Retinal pigment epithelial cell (primary cell): ENCODE results near the gene MEGF6.

Source experiments
- DNase-seq: peaks from one replicate; pipeline ENCODE4 v3.0.0-alpha.2; 2010; ENCODE audit warnings: low read depth
- H3K4me3 ChIP-seq: 2 replicates; pipeline ENCODE4 v1.5.1; 2011; ENCODE audit warnings: mild to moderate bottlenecking, low read length, control low read depth, moderate library complexity
- CTCF ChIP-seq: conservative IDR thresholded peaks from 2 replicates; pipeline ENCODE4 v1.5.1; 2011; ENCODE audit warnings: low read depth, low read length, control low read depth, inconsistent platforms

The MEGF6 gene

DNA sequence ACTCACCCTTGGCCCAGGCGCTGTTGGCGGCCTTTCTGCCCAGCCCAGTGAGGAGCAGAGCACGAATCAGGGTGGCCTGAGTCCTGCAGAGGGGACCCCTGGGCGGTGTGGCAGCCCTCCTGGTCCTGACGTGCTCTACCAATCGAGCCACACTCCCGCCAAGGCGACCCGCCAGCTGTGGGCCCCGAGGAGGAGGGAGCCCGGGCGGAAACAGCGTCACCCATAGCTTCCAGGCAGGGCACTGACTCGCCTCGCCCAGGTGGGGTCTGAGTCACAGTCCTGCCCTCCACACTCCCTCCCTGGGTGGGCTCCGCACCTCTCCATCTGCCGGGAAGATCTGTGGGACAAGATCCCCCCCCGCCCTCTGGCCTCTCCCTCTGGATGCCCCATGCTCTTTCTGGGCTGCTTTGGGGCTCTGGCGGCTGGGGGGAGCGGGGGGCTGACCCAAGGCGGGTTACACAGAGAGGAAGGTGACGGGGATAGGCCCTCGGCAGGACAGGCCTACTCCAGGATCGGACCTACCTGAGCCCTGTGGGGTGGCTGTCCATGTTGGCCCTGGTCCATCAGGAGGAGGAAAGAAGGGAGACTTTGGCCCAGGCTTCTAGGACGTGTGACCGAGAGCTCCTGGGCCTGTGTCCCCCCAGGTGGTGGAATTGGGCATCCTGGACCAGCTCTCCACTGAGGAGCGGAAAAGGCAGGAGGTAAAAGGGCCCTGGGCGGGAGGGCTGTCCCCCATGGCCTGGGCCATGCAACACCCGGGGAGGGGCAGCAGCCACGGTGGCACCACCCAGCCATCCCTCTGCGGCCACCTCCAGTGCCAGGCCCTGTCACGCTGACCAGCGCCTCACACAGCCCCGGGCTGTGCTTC lies 142.8 kb downstream of the MEGF6 start:
- no peak for TF ChIP-seq CTCF
- DNase-seq = no peak
- no peak overlapping the region for H3K4me3 ChIP-seq

- DNase-seq = no peak
- no peak for TF ChIP-seq CTCF
- H3K4me3 ChIP-seq = no peak overlapping the region
Measured at GRCh38 chr1:3467096-3468036, 143.9 kb downstream of the MEGF6 start.

GRCh38 chr1:3466366-3467075 lies 144.8 kb downstream of the MEGF6 start:
- H3K4me3 ChIP-seq = no peak overlapping the region
- TF ChIP-seq CTCF = no peak
- no peak for DNase-seq

DNA sequence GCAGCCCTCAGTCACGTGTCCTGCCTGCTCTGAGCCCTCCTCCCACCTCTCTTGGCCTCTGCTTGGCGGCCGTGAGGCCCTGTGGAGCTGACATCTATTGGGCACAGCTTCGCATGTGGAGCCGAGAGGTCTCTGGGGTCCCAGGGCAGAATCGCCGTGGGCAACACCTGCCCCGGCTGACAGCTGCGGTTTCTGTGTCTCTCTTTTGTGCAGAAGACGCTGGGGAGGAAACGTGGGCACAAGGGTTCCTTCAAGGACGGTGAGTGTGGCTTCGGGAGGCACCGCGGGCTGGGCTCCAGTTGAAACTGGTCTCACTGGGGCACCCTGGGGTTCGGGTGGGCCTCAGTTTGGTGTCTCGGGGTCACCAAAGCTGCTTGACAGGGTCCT lies 145.4 kb downstream of the MEGF6 start:
- no peak for TF ChIP-seq CTCF
- H3K4me3 ChIP-seq = no peak overlapping the region
- no peak for DNase-seq

GRCh38 chr1:3465091-3465934 lies 146.0 kb downstream of the MEGF6 start:
- TF ChIP-seq CTCF = no peak
- H3K4me3 ChIP-seq = no peak overlapping the region
- DNase-seq = no peak

DNA sequence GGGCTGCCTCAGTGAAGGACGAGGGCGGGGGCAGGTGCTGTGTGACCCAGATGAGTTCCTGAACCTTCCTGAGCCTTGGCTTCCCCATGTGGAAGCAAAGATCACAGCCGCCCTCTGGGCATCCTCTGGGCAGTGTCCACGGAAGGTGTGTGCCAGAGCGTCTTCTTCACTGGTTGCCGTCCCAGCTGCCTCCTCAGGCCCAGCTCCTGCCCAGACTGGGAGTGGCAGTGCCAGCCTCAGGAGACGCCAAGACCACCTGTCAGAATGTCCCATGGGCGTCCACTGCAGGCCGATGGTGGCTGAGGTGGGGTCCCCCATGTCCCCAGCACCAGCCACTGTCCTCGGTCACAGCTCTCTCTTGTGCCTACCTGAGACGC lies 146.7 kb downstream of the MEGF6 start:
- H3K4me3 ChIP-seq = no peak overlapping the region
- TF ChIP-seq CTCF = no peak
- DNase-seq = no peak
